Epithelial cell of proximal tubule (primary cell): ENCODE results near the gene SIRPB1. TPM values are rescaled to one million over a fixed set of nuclear protein-coding genes. Genes with fewer than 3 reads are reported as not detected.

ENCODE experiments used
- DNase-seq: peaks from one replicate; pipeline ENCODE4 v3.0.0-alpha.2; 2011; ENCODE audit warnings: low read depth
- H3K4me3 ChIP-seq: 2 replicates; pipeline ENCODE4 v1.5.1; 2011; ENCODE audit warnings: low read depth, mild to moderate bottlenecking, low read length
- total RNA-seq: library from RNA; depleted of rRNA; stranded (reverse); fragments of >200 nt; gene quantifications from 2 replicates; pipeline ENCODE4 v1.2.3, GENCODE V29; 2015
- TF ChIP-seq, protein P1 (sequence below): conservative IDR thresholded peaks from 2 replicates; pipeline ENCODE4 v1.5.1; 2012; ENCODE audit warnings: low read depth, mild to moderate bottlenecking, low read length

The SIRPB1 gene
- total RNA-seq, 1 donor from 2014 or later, result 0.46 TPM

DNA sequence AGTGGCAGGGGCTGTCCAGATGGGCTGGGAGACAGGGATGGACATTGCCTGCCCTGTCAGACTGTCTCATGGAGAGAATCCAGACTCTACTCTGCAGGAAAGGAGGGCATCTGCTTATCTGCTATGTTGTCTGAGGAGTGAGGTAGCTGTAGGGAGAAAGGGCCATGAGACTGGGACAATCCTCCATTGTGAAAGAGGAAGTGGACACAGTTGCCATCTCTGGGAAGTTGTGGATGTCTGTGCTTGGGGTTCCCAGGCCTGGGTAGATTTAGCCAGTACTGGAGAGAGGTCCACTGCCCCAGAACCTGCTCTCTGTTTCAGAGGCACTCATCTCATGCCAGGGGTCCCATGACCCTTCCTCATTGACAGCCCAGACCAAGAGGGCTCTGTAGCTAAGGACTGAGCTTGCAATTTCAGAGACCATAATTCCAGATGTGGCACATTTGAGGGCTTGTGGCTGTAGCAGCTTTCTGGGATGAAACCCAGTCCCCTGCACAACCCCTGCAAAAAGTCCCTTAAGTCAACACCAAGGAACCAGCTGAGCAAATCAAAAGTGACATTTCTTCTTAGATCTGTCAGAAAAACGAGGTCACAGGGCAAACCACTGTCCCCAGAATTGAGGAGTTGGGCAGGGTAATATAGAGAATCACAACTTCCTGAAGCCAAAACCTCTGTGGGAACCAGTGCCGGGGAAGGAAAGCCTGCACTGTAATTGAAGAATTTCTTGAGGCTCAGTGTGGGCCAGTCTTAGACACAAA, 41.9 kb upstream of the SIRPB1 start:
- DNase-seq, result no peak
- H3K4me3 ChIP-seq, result no peak overlapping the region
- TF ChIP-seq, protein P1, sequence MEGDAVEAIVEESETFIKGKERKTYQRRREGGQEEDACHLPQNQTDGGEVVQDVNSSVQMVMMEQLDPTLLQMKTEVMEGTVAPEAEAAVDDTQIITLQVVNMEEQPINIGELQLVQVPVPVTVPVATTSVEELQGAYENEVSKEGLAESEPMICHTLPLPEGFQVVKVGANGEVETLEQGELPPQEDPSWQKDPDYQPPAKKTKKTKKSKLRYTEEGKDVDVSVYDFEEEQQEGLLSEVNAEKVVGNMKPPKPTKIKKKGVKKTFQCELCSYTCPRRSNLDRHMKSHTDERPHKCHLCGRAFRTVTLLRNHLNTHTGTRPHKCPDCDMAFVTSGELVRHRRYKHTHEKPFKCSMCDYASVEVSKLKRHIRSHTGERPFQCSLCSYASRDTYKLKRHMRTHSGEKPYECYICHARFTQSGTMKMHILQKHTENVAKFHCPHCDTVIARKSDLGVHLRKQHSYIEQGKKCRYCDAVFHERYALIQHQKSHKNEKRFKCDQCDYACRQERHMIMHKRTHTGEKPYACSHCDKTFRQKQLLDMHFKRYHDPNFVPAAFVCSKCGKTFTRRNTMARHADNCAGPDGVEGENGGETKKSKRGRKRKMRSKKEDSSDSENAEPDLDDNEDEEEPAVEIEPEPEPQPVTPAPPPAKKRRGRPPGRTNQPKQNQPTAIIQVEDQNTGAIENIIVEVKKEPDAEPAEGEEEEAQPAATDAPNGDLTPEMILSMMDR, result no peak

GRCh38 chr20:1660246-1660645, 40.4 kb upstream of the SIRPB1 start:
- no peak overlapping the region for H3K4me3 ChIP-seq
- TF ChIP-seq, protein P1, result no peak
- no peak for DNase-seq

DNA sequence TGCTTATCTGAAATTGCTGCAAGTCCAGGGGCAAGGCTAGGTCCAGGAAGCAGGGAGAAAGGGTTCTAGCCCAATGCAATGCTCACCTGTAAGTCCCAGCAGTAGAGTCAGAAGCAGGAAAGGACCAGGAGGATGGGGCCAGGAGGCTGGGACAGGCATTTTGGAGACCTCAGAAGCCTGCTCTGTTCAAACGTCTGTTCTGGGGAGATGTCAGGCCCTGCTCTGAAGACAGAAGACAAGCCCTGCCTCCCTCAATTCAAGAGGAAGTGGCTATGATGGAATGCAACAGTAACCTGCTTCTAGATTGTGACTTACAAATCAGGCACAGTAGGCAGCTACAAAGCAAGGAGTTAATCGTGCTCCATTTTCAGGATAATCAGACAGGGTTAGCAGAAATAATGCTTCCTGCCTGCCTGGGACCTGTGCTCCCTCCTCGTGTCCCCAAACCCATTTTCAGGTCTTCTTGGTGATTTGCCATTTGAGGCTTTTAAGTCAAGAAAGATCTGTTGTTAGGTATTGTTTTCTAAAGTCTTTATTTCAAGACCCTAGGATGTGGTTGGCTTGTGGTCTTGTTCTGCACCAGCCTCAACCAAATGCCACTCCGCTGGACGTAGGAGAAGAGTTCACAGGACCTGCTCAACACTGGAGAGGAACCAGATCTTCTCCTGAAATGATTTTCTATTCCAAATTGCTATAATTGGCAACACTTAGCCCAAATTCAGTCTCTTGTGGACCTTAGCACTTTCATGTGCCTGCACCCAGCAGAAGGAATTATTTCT, 37.9 kb upstream of the SIRPB1 start, which contains the start of gene SIRPG:
Gene SIRPG, minus strand, starts transcription at position 224 of the 779 bp plus-strand sequence. Its CDS starts 65 bp downstream, at position 159.
- H3K4me3 ChIP-seq, result no peak within 1 kb of the TSS
- TF ChIP-seq, protein P1, result no peak
- no peak for DNase-seq

- no peak for DNase-seq
- TF ChIP-seq, protein P1, result no peak
- H3K4me3 ChIP-seq, result no peak overlapping the region
Observed at GRCh38 chr20:1656844-1657243, 37.0 kb upstream of the SIRPB1 start.

DNA sequence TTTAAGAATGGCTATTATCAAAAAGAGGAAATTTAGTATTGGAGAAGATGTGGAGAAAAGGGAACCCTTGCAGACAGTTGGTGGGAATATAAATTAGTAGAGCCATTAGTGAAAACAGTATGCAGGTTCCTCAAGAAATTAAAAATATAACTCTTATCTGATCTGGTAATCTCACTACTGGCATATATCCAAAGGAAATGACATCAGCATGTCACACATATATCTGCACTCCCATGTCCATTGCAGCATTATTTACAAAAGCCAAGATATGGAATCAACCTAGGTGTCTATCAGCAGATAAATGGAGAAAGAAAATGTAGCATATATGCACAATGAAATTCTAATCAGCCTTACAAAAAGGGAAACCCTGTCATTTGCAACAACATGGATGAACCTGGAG, 35.2 kb upstream of the SIRPB1 start:
- DNase-seq, result no peak
- TF ChIP-seq, protein P1, result no peak
- no peak overlapping the region for H3K4me3 ChIP-seq

DNA sequence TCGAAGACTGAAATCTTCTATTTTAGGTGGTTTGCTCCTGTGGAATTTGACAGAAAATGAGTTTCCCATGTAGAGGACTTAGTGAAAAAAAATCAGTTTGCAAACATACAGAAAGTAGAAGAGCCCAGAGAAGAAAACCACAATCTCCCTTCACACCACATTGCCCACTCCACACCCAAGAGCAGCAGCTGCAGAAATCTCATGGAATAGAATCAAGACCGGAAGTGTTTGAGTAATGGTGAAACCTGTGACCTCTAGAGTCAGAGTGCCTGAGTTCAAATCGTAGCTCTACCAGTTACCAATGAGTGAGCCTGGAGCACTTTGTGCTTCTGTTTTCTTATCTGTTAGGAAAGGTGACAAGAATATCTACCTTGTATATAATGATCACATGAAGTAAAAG, 33.2 kb upstream of the SIRPB1 start:
- TF ChIP-seq, protein P1, result no peak
- H3K4me3 ChIP-seq, result no peak overlapping the region
- DNase-seq, result no peak

DNA sequence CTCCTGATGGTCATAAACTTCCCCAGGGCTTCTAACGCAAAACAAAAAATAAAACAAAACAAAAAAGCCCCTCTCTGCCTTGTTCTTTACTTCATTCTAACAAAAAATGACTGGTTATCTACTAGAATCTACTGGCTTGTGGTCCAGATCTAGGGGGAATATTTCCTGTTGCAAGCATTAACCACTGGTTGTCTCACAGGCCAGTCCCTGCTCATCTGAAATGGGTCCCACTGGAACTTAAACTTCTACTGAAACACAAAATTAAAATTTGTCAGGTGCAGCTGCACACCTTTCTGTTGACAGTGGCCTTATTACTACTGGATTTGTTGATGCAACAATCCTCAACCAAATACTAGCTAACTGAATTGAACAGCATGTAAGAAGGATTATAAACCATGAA, 32.3 kb upstream of the SIRPB1 start:
- no peak overlapping the region for H3K4me3 ChIP-seq
- TF ChIP-seq, protein P1, result no peak

More for the DNA sequence above, 32.3 kb upstream of the SIRPB1 start:
- DNase-seq, result no peak
